ENCODE data around the gene BCAN. TPM values are rescaled to one million over a fixed set of nuclear protein-coding genes. Genes with fewer than 3 reads are reported as not detected.

BCAN gene, protein sequence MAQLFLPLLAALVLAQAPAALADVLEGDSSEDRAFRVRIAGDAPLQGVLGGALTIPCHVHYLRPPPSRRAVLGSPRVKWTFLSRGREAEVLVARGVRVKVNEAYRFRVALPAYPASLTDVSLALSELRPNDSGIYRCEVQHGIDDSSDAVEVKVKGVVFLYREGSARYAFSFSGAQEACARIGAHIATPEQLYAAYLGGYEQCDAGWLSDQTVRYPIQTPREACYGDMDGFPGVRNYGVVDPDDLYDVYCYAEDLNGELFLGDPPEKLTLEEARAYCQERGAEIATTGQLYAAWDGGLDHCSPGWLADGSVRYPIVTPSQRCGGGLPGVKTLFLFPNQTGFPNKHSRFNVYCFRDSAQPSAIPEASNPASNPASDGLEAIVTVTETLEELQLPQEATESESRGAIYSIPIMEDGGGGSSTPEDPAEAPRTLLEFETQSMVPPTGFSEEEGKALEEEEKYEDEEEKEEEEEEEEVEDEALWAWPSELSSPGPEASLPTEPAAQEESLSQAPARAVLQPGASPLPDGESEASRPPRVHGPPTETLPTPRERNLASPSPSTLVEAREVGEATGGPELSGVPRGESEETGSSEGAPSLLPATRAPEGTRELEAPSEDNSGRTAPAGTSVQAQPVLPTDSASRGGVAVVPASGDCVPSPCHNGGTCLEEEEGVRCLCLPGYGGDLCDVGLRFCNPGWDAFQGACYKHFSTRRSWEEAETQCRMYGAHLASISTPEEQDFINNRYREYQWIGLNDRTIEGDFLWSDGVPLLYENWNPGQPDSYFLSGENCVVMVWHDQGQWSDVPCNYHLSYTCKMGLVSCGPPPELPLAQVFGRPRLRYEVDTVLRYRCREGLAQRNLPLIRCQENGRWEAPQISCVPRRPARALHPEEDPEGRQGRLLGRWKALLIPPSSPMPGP
- total RNA-seq (2021) (2.5 to 3.7 TPM (median 3.6 TPM) in 3 replicates), Bru-seq, nascent RNA (percentile 23 among the genes with signal in this experiment)
- long read RNA-seq, experiment 1, transcript BCAN-201 (14 exons, 3,466 nt) = major isoform, 5 of 19 reads
- long read RNA-seq, experiment 1, partial matches to known transcripts = 4 of 19 reads
- long read RNA-seq, experiment 1, other reads (novel, unspliced or antisense) = 8 of 19 reads
- long read RNA-seq, experiment 2, partial matches to known transcripts = 4 of 5 reads
- long read RNA-seq, experiment 2, other reads (novel, unspliced or antisense) = 0 of 5 reads
- long read RNA-seq, experiment 3, partial matches to known transcripts = 3 of 7 reads
- long read RNA-seq, experiment 3, other reads (novel, unspliced or antisense) = 4 of 7 reads

DNA sequence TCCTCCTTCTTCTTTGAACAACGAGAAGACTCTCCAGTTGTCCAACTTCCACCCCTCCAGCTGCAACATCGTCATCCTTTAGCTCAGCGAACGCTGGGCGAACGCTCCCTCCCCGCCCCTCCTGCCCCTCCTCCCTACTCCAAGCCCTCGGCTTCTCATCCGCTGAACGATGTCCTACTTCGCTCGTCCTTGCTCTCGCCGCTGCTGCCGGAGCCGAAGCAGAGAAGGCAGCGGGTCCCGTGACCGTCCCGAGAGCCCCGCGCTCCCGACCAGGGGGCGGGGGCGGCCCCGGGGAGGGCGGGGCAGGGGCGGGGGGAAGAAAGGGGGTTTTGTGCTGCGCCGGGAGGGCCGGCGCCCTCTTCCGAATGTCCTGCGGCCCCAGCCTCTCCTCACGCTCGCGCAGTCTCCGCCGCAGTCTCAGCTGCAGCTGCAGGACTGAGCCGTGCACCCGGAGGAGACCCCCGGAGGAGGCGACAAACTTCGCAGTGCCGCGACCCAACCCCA lies at the start of gene BCAN:
TSS of gene BCAN (plus strand) at position 357 of the 504 bp plus-strand sequence. CDS start 3,938 bp downstream, outside the sequence.
- ATAC-seq (peak; percentile 70), DNase-seq (ENCODE audit: low spot score) (peak; percentile 73)
- peaks cover 29% of the 10 kb centered on the region for H3K4me1 Mint-ChIP-seq
- TF ChIP-seq, protein P1, sequence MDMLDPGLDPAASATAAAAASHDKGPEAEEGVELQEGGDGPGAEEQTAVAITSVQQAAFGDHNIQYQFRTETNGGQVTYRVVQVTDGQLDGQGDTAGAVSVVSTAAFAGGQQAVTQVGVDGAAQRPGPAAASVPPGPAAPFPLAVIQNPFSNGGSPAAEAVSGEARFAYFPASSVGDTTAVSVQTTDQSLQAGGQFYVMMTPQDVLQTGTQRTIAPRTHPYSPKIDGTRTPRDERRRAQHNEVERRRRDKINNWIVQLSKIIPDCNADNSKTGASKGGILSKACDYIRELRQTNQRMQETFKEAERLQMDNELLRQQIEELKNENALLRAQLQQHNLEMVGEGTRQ (CRISPR knock-in tag; IDR thresholded peaks at IDR 0.05) = peak; percentile 69
- TF ChIP-seq FOXP1 (CRISPR knock-in tag; IDR thresholded peaks at IDR 0.05; ENCODE audit: borderline replicate concordance) = no peak
- TF ChIP-seq, protein P2, sequence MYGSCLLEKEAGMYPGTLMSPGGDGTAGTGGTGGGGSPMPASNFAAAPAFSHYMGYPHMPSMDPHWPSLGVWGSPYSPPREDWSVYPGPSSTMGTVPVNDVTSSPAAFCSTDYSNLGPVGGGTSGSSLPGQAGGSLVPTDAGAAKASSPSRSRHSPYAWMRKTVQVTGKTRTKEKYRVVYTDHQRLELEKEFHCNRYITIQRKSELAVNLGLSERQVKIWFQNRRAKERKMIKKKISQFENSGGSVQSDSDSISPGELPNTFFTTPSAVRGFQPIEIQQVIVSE (CRISPR knock-in tag; IDR thresholded peaks at IDR 0.05; ENCODE audit: borderline replicate concordance) = no peak
- TF ChIP-seq, protein P3, sequence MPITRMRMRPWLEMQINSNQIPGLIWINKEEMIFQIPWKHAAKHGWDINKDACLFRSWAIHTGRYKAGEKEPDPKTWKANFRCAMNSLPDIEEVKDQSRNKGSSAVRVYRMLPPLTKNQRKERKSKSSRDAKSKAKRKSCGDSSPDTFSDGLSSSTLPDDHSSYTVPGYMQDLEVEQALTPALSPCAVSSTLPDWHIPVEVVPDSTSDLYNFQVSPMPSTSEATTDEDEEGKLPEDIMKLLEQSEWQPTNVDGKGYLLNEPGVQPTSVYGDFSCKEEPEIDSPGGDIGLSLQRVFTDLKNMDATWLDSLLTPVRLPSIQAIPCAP (CRISPR knock-in tag; IDR thresholded peaks at IDR 0.05) = no peak
- no peak for TF ChIP-seq MYBL2 (CRISPR knock-in tag; IDR thresholded peaks at IDR 0.05)
- TF ChIP-seq SOX15 (CRISPR knock-in tag; IDR thresholded peaks at IDR 0.05) = no peak
- TF ChIP-seq, protein P4, sequence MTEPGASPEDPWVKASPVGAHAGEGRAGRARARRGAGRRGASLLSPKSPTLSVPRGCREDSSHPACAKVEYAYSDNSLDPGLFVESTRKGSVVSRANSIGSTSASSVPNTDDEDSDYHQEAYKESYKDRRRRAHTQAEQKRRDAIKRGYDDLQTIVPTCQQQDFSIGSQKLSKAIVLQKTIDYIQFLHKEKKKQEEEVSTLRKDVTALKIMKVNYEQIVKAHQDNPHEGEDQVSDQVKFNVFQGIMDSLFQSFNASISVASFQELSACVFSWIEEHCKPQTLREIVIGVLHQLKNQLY (CRISPR knock-in tag; IDR thresholded peaks at IDR 0.05) = no peak
- TF ChIP-seq, protein P5, sequence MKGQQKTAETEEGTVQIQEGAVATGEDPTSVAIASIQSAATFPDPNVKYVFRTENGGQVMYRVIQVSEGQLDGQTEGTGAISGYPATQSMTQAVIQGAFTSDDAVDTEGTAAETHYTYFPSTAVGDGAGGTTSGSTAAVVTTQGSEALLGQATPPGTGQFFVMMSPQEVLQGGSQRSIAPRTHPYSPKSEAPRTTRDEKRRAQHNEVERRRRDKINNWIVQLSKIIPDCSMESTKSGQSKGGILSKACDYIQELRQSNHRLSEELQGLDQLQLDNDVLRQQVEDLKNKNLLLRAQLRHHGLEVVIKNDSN (CRISPR knock-in tag; IDR thresholded peaks at IDR 0.05) = peak; percentile 38; the same call in 1 of the 2 replicates
- TF ChIP-seq SMAD3 (CRISPR knock-in tag; IDR thresholded peaks at IDR 0.05; ENCODE audit: borderline replicate concordance) = no peak
- TF ChIP-seq, protein P6, sequence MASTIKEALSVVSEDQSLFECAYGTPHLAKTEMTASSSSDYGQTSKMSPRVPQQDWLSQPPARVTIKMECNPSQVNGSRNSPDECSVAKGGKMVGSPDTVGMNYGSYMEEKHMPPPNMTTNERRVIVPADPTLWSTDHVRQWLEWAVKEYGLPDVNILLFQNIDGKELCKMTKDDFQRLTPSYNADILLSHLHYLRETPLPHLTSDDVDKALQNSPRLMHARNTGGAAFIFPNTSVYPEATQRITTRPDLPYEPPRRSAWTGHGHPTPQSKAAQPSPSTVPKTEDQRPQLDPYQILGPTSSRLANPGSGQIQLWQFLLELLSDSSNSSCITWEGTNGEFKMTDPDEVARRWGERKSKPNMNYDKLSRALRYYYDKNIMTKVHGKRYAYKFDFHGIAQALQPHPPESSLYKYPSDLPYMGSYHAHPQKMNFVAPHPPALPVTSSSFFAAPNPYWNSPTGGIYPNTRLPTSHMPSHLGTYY (CRISPR knock-in tag; IDR thresholded peaks at IDR 0.05) = no peak
- TF ChIP-seq IRF2 (CRISPR knock-in tag; IDR thresholded peaks at IDR 0.05; ENCODE audit: borderline replicate concordance, low read depth) = no peak
- TF ChIP-seq ZNF317 (CRISPR knock-in tag; IDR thresholded peaks at IDR 0.05; ENCODE audit: borderline replicate concordance, low read depth) = no peak
- TF ChIP-seq FOXK1 (CRISPR knock-in tag; IDR thresholded peaks at IDR 0.05) = no peak
- TF ChIP-seq, protein P7, sequence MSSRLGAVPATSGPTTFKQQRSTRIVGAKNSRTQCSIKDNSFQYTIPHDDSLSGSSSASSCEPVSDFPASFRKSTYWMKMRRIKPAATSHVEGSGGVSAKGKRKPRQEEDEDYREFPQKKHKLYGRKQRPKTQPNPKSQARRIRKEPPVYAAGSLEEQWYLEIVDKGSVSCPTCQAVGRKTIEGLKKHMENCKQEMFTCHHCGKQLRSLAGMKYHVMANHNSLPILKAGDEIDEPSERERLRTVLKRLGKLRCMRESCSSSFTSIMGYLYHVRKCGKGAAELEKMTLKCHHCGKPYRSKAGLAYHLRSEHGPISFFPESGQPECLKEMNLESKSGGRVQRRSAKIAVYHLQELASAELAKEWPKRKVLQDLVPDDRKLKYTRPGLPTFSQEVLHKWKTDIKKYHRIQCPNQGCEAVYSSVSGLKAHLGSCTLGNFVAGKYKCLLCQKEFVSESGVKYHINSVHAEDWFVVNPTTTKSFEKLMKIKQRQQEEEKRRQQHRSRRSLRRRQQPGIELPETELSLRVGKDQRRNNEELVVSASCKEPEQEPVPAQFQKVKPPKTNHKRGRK (CRISPR knock-in tag; IDR thresholded peaks at IDR 0.05; ENCODE audit: borderline replicate concordance) = no peak
- TF ChIP-seq CBFB (CRISPR knock-in tag; IDR thresholded peaks at IDR 0.05; ENCODE audit: low read depth) = no peak
- TF ChIP-seq TEAD1 (CRISPR knock-in tag; IDR thresholded peaks at IDR 0.05) = no peak
- no peak for TF ChIP-seq ZNF671 (CRISPR knock-in tag; IDR thresholded peaks at IDR 0.05)
- no peak for TF ChIP-seq GABPB1 (CRISPR knock-in tag; IDR thresholded peaks at IDR 0.05)
- H3K9me3 Mint-ChIP-seq = no peaks in the 10 kb centered on the region
- CTCF ChIA-PET = interaction anchor here (0.6 to 12.1 kb wide), 17 partner anchors 11 to 256 kb away, joined by 3 to 180 read pairs (median 6); partner anchors contain the start of genes CRABP2, HAPLN2 and NES
- peaks cover 92% of the 10 kb centered on the region for H3K27me3 Mint-ChIP-seq (ENCODE audit: low read depth)
- H3K4me3 Mint-ChIP-seq = peak within 1 kb of the TSS; percentile 70
- H3K36me3 Mint-ChIP-seq = no peaks in the 10 kb centered on the region
- H3K27ac Mint-ChIP-seq = no peak within 1 kb of the TSS
- POLR2A ChIA-PET = interaction anchor here (0.7 to 2.7 kb wide), 4 partner anchors 18 to 50 kb away, joined by 3 to 7 read pairs (median 4); no protein-coding TSS in a partner anchor
